Measurements from ENCODE around the gene KAT6B. TPM values are rescaled to one million over a fixed set of nuclear protein-coding genes. Genes with fewer than 3 reads are reported as not detected.

Gene KAT6B
- total RNA-seq, 1 donor from 2014 or later, result 24.6 TPM

GRCh38 chr10:75067272-75067671 is 240.9 kb downstream of the KAT6B start:
- H3K4me3 Mint-ChIP-seq, result no peak overlapping the region
- H3K27ac Mint-ChIP-seq, result no peak overlapping the region
- H3K36me3 Mint-ChIP-seq (ENCODE audit: low read depth), result no peaks in the 10 kb centered on the region
- DNase-seq (ENCODE audit: low spot score), result no peak
- peaks cover 5% of the 10 kb centered on the region for H3K4me1 Mint-ChIP-seq (ENCODE audit: low read depth)
- H3K9me3 Mint-ChIP-seq, result no peaks in the 10 kb centered on the region
- no peaks in the 10 kb centered on the region for H3K27me3 Mint-ChIP-seq (ENCODE audit: insufficient read depth)
- intact Hi-C loops (cut with micrococcal nuclease), result no loop called here

GRCh38 chr10:75068523-75068922 is 242.1 kb downstream of the KAT6B start:
- Mint-ChIP-seq H3K27ac (no peak overlapping the region), H3K9me3 (no peaks in the 10 kb centered on the region), H3K36me3 (ENCODE audit: low read depth) (no peaks in the 10 kb centered on the region), H3K27me3 (ENCODE audit: insufficient read depth) (no peaks in the 10 kb centered on the region), H3K4me1 (ENCODE audit: low read depth) (peaks cover 5% of the 10 kb centered on the region), H3K4me3 (no peak overlapping the region)
- no peak for DNase-seq (ENCODE audit: low spot score)
- intact Hi-C loops (cut with micrococcal nuclease), result no loop called here

GRCh38 chr10:75070476-75070875 is 244.1 kb downstream of the KAT6B start:
- Mint-ChIP-seq H3K27ac (peak overlapping the region; percentile 34), H3K9me3 (no peaks in the 10 kb centered on the region), H3K27me3 (ENCODE audit: insufficient read depth) (no peaks in the 10 kb centered on the region), H3K4me3 (no peak overlapping the region), H3K4me1 (ENCODE audit: low read depth) (peaks cover 17% of the 10 kb centered on the region), H3K36me3 (ENCODE audit: low read depth) (no peaks in the 10 kb centered on the region)
- DNase-seq (ENCODE audit: low spot score), result no peak
- intact Hi-C loops (cut with micrococcal nuclease), result no loop called here

- H3K9me3 Mint-ChIP-seq, result no peaks in the 10 kb centered on the region
- no peak for DNase-seq (ENCODE audit: low spot score)
- no peak overlapping the region for H3K4me3 Mint-ChIP-seq
- H3K36me3 Mint-ChIP-seq (ENCODE audit: low read depth), result no peaks in the 10 kb centered on the region
- H3K27me3 Mint-ChIP-seq (ENCODE audit: insufficient read depth), result no peaks in the 10 kb centered on the region
- intact Hi-C loops (cut with micrococcal nuclease), result no loop called here
- peaks cover 19% of the 10 kb centered on the region for H3K4me1 Mint-ChIP-seq (ENCODE audit: low read depth)
- H3K27ac Mint-ChIP-seq, result no peak overlapping the region
These were observed 244.6 kb downstream of the KAT6B start for GRCh38 chr10:75070961-75071428.

- peaks cover 19% of the 10 kb centered on the region for H3K4me1 Mint-ChIP-seq (ENCODE audit: low read depth)
- no peak overlapping the region for H3K27ac Mint-ChIP-seq
- H3K27me3 Mint-ChIP-seq (ENCODE audit: insufficient read depth), result no peaks in the 10 kb centered on the region
- H3K4me3 Mint-ChIP-seq, result no peak overlapping the region
- H3K9me3 Mint-ChIP-seq, result no peaks in the 10 kb centered on the region
- intact Hi-C loops (cut with micrococcal nuclease), result no loop called here
- no peaks in the 10 kb centered on the region for H3K36me3 Mint-ChIP-seq (ENCODE audit: low read depth)
- no peak for DNase-seq (ENCODE audit: low spot score)
These were observed 245.4 kb downstream of the KAT6B start for GRCh38 chr10:75071756-75072155.

GRCh38 chr10:75072727-75073126 is 246.3 kb downstream of the KAT6B start:
- DNase-seq (ENCODE audit: low spot score), result no peak
- H3K36me3 Mint-ChIP-seq (ENCODE audit: low read depth), result no peaks in the 10 kb centered on the region
- H3K9me3 Mint-ChIP-seq, result no peaks in the 10 kb centered on the region
- intact Hi-C loops (cut with micrococcal nuclease), result no loop called here
- H3K4me1 Mint-ChIP-seq (ENCODE audit: low read depth), result peaks cover 19% of the 10 kb centered on the region
- no peak overlapping the region for H3K27ac Mint-ChIP-seq
- no peaks in the 10 kb centered on the region for H3K27me3 Mint-ChIP-seq (ENCODE audit: insufficient read depth)
- no peak overlapping the region for H3K4me3 Mint-ChIP-seq

GRCh38 chr10:75073442-75073841 is 247.0 kb downstream of the KAT6B start:
- no peaks in the 10 kb centered on the region for H3K36me3 Mint-ChIP-seq (ENCODE audit: low read depth)
- H3K4me1 Mint-ChIP-seq (ENCODE audit: low read depth), result peaks cover 19% of the 10 kb centered on the region
- intact Hi-C loops (cut with micrococcal nuclease), result no loop called here
- DNase-seq (ENCODE audit: low spot score), result no peak
- H3K27ac Mint-ChIP-seq, result no peak overlapping the region
- H3K27me3 Mint-ChIP-seq (ENCODE audit: insufficient read depth), result no peaks in the 10 kb centered on the region
- H3K9me3 Mint-ChIP-seq, result no peaks in the 10 kb centered on the region
- H3K4me3 Mint-ChIP-seq, result no peak overlapping the region

- H3K4me3 Mint-ChIP-seq, result no peak overlapping the region
- intact Hi-C loops (cut with micrococcal nuclease), result no loop called here
- H3K27ac Mint-ChIP-seq, result no peak overlapping the region
- peaks cover 19% of the 10 kb centered on the region for H3K4me1 Mint-ChIP-seq (ENCODE audit: low read depth)
- no peaks in the 10 kb centered on the region for H3K36me3 Mint-ChIP-seq (ENCODE audit: low read depth)
- H3K27me3 Mint-ChIP-seq (ENCODE audit: insufficient read depth), result no peaks in the 10 kb centered on the region
- no peaks in the 10 kb centered on the region for H3K9me3 Mint-ChIP-seq
- no peak for DNase-seq (ENCODE audit: low spot score)
These were observed 248.5 kb downstream of the KAT6B start for GRCh38 chr10:75074711-75075445.

GRCh38 chr10:75076348-75076747 is 249.9 kb downstream of the KAT6B start:
- H3K4me1 Mint-ChIP-seq (ENCODE audit: low read depth), result peaks cover 14% of the 10 kb centered on the region
- no peak for DNase-seq (ENCODE audit: low spot score)
- intact Hi-C loops (cut with micrococcal nuclease), result no loop called here
- no peak overlapping the region for H3K27ac Mint-ChIP-seq
- H3K36me3 Mint-ChIP-seq (ENCODE audit: low read depth), result no peaks in the 10 kb centered on the region
- H3K4me3 Mint-ChIP-seq, result no peak overlapping the region
- H3K9me3 Mint-ChIP-seq, result peaks cover 3% of the 10 kb centered on the region
- H3K27me3 Mint-ChIP-seq (ENCODE audit: insufficient read depth), result no peaks in the 10 kb centered on the region

- Mint-ChIP-seq H3K4me3 (no peak overlapping the region), H3K36me3 (ENCODE audit: low read depth) (no peaks in the 10 kb centered on the region), H3K27me3 (ENCODE audit: insufficient read depth) (peaks cover 4% of the 10 kb centered on the region), H3K4me1 (ENCODE audit: low read depth) (peaks cover 11% of the 10 kb centered on the region), H3K27ac (no peak overlapping the region), H3K9me3 (peaks cover 7% of the 10 kb centered on the region)
- intact Hi-C loops (cut with micrococcal nuclease), result no loop called here
- no peak for DNase-seq (ENCODE audit: low spot score)
These were observed 253.2 kb downstream of the KAT6B start for GRCh38 chr10:75079436-75080083.

- intact Hi-C loops (cut with micrococcal nuclease), result no loop called here
- H3K9me3 Mint-ChIP-seq, result peaks cover 7% of the 10 kb centered on the region
- peaks cover 4% of the 10 kb centered on the region for H3K27me3 Mint-ChIP-seq (ENCODE audit: insufficient read depth)
- no peaks in the 10 kb centered on the region for H3K36me3 Mint-ChIP-seq (ENCODE audit: low read depth)
- no peak overlapping the region for H3K4me3 Mint-ChIP-seq
- H3K4me1 Mint-ChIP-seq (ENCODE audit: low read depth), result peaks cover under 1% of the 10 kb centered on the region
- no peak overlapping the region for H3K27ac Mint-ChIP-seq
- DNase-seq (ENCODE audit: low spot score), result no peak
These were observed 254.2 kb downstream of the KAT6B start for GRCh38 chr10:75080554-75080953.

- no peak for DNase-seq (ENCODE audit: low spot score)
- intact Hi-C loops (cut with micrococcal nuclease), result no loop called here
- no peaks in the 10 kb centered on the region for H3K4me1 Mint-ChIP-seq (ENCODE audit: low read depth)
- no peak overlapping the region for H3K27ac Mint-ChIP-seq
- H3K36me3 Mint-ChIP-seq (ENCODE audit: low read depth), result no peaks in the 10 kb centered on the region
- H3K4me3 Mint-ChIP-seq, result no peak overlapping the region
- peaks cover 4% of the 10 kb centered on the region for H3K27me3 Mint-ChIP-seq (ENCODE audit: insufficient read depth)
- H3K9me3 Mint-ChIP-seq, result peaks cover 7% of the 10 kb centered on the region
These were observed 255.0 kb downstream of the KAT6B start for GRCh38 chr10:75081379-75081778.

Data from activated T-helper 1 cell treated with anti-CD3 and anti-CD28 coated beads, Interleukin-12 subunit alpha, Interleukin-12 subunit beta, Interleukin-2, Interleukin-4 antibody, amounts not matched to agents 30 ng/mL and 10 ng/mL and 1 ng/mL, durations not matched to agents 14 hours and 24 hours and 36 hours (primary cell).